Loucy (cell line): Measurements from ENCODE around the gene NAV2.

ENCODE experiments used
- H2AFZ ChIP-seq: fragments of 200-600 bp; sonication (generic); 2 replicates; pipeline ENCODE4 v1.6.0; 2016; ENCODE audit warnings: antibody characterized with exemption, mild to moderate bottlenecking, low read length, moderate library complexity
- H3F3A ChIP-seq: fragments of 200-600 bp; 2 replicates; pipeline ENCODE4 v1.6.0; 2016; ENCODE audit warnings: antibody characterized with exemption, low read depth, mild to moderate bottlenecking
- H3K27me3 ChIP-seq: fragments of 200-600 bp; sonication (generic); 2 replicates; pipeline ENCODE4 v1.6.1; 2014; ENCODE audit warnings: low read length, mild to moderate bottlenecking; ENCODE audit not compliant: insufficient read depth, poor library complexity, severe bottlenecking
- H3K36me3 ChIP-seq: fragments of 200-600 bp; sonication (generic); 2 replicates; pipeline ENCODE4 v1.6.1; 2016; ENCODE audit warnings: low read length; ENCODE audit not compliant: insufficient read depth
- H3K4me1 ChIP-seq: fragments of 200-600 bp; sonication (generic); 2 replicates; pipeline ENCODE4 v1.5.1; 2014; ENCODE audit warnings: low read length, mild to moderate bottlenecking; ENCODE audit not compliant: insufficient read depth, poor library complexity, severe bottlenecking
- H3K4me2 ChIP-seq: fragments of 200-600 bp; sonication (generic); 2 replicates; pipeline ENCODE4 v1.6.0; 2014; ENCODE audit warnings: antibody characterized with exemption, low read length, low read depth, mild to moderate bottlenecking; ENCODE audit not compliant: poor library complexity, severe bottlenecking
- H3K4me3 ChIP-seq: fragments of 200-600 bp; sonication (generic); 2 replicates; pipeline ENCODE4 v1.5.1; 2014; ENCODE audit warnings: low read length, mild to moderate bottlenecking, mixed read lengths; ENCODE audit not compliant: poor library complexity, severe bottlenecking
- H3K79me2 ChIP-seq: fragments of 200-600 bp; sonication (generic); 2 replicates; pipeline ENCODE4 v1.6.1; 2014; ENCODE audit warnings: low read length; ENCODE audit not compliant: insufficient read depth
- H3K9ac ChIP-seq: fragments of 200-600 bp; sonication (generic); 2 replicates; pipeline ENCODE4 v1.6.0; 2014; ENCODE audit warnings: mild to moderate bottlenecking, low read depth, low read length, moderate library complexity; ENCODE audit not compliant: poor library complexity, severe bottlenecking
- H3K9me2 ChIP-seq: fragments of 200-600 bp; sonication (generic); replicated peaks from 2 replicates; pipeline ENCODE4 v1.6.1; 2016; ENCODE audit warnings: low read depth, low read length, mixed read lengths
- H3K9me3 ChIP-seq: fragments of 200-600 bp; sonication (generic); 2 replicates; pipeline ENCODE4 v1.6.1; 2014; ENCODE audit warnings: mild to moderate bottlenecking, antibody characterized with exemption, low read length, low read depth; ENCODE audit not compliant: insufficient read depth
- H4K20me1 ChIP-seq: fragments of 200-600 bp; sonication (generic); 2 replicates; pipeline ENCODE4 v1.6.0; 2014; ENCODE audit warnings: antibody characterized with exemption, low read length, mild to moderate bottlenecking; ENCODE audit not compliant: insufficient read depth, poor library complexity, severe bottlenecking
- EZH2phosphoT487 ChIP-seq: fragments of 200-600 bp; IDR thresholded peaks from 2 replicates; pipeline ENCODE4 v1.6.1; 2018; ENCODE audit warnings: antibody characterized with exemption, mild to moderate bottlenecking, moderate library complexity, borderline replicate concordance
- TF ChIP-seq, protein P1 (sequence below): fragments of 200-600 bp; sonication (generic); conservative IDR thresholded peaks from 2 replicates; pipeline ENCODE4 v1.5.1; 2014; ENCODE audit warnings: mild to moderate bottlenecking, antibody characterized with exemption, low read length

NAV2 gene

DNA sequence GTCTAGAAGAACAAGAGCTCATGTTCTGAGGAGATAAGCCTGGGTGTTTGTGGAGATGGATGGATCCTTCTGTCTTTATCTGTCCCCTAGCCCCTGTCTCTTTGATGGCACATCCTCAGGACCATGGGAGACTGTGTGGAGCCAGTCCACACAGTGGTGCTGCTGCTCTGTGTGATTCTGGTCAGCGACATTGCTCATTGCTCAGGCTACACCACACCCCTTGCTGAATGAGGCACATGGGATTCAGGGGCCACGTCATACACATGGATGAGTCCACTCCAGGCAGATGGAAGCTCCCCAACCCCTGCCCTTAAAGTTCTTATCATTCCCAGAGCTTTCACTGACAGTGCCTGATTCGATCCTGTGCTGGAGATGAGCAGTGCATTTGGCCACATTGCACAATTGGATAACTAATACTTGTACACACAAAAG is 222.2 kb downstream of the NAV2 start:
- no peaks in the 10 kb centered on the region for H3K27me3 ChIP-seq
- H3K4me2 ChIP-seq, result no peak overlapping the region
- no peak for TF ChIP-seq EZH2phosphoT487
- TF ChIP-seq, protein P1, sequence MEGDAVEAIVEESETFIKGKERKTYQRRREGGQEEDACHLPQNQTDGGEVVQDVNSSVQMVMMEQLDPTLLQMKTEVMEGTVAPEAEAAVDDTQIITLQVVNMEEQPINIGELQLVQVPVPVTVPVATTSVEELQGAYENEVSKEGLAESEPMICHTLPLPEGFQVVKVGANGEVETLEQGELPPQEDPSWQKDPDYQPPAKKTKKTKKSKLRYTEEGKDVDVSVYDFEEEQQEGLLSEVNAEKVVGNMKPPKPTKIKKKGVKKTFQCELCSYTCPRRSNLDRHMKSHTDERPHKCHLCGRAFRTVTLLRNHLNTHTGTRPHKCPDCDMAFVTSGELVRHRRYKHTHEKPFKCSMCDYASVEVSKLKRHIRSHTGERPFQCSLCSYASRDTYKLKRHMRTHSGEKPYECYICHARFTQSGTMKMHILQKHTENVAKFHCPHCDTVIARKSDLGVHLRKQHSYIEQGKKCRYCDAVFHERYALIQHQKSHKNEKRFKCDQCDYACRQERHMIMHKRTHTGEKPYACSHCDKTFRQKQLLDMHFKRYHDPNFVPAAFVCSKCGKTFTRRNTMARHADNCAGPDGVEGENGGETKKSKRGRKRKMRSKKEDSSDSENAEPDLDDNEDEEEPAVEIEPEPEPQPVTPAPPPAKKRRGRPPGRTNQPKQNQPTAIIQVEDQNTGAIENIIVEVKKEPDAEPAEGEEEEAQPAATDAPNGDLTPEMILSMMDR, result no peak
- H3K4me1 ChIP-seq, result no peaks in the 10 kb centered on the region
- no peak overlapping the region for H3K9ac ChIP-seq
- H3K36me3 ChIP-seq, result no peaks in the 10 kb centered on the region
- no peaks in the 10 kb centered on the region for H3K9me3 ChIP-seq
- no peak overlapping the region for H2AFZ ChIP-seq
- no peaks in the 10 kb centered on the region for H4K20me1 ChIP-seq
- H3K79me2 ChIP-seq, result no peaks in the 10 kb centered on the region
- no peak overlapping the region for H3K4me3 ChIP-seq
- H3K9me2 ChIP-seq, result no peaks in the 10 kb centered on the region
- H3F3A ChIP-seq, result no peaks in the 10 kb centered on the region

DNA sequence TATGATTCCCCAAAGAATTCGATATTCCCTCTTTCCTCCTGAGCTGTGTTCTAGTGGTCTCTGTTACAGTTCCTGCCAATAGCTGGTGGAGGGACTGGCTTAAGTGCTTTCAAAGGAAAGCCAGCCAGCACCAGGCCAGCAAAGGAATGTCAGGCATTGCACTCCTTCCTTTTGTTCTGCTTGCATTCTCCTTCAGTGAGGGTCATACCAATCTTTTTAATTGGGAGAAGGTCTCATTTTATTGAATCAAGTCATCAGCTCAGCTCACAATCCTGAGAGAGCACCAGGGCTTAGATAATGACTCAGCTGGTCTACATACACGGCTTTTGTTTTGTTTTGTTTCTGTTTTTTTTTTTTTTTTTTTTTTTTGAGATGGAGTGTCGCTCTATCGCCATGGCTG is 222.9 kb downstream of the NAV2 start:
- H3K9ac ChIP-seq, result no peak overlapping the region
- no peak overlapping the region for H3K4me2 ChIP-seq
- H3K9me2 ChIP-seq, result no peaks in the 10 kb centered on the region
- no peaks in the 10 kb centered on the region for H4K20me1 ChIP-seq
- no peak for TF ChIP-seq EZH2phosphoT487
- TF ChIP-seq, protein P1, result no peak
- H3K4me3 ChIP-seq, result no peak overlapping the region
- no peak overlapping the region for H2AFZ ChIP-seq
- no peaks in the 10 kb centered on the region for H3K9me3 ChIP-seq
- H3K27me3 ChIP-seq, result no peaks in the 10 kb centered on the region
- H3K36me3 ChIP-seq, result no peaks in the 10 kb centered on the region
- no peaks in the 10 kb centered on the region for H3K4me1 ChIP-seq
- no peaks in the 10 kb centered on the region for H3F3A ChIP-seq
- H3K79me2 ChIP-seq, result no peaks in the 10 kb centered on the region

DNA sequence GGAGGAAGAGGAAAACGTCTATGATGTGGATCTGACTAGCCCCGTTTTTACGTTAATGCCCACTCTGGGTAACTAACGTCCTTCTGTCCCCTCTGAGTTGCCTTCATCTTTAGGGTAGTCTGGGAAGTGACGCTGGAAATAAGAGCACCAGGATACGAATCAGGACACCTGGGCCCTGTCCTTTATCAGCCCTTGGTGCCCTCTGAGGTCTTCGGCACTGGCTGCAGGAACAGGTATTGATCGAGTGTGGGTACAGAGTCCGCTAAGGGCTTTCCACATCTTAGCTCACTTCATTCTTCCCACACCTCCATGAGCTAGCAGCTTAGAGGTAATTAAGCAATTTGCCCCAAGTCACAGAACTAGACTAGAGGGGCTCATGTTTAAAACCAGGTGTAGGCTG is 223.8 kb downstream of the NAV2 start:
- Histone ChIP-seq H3F3A (no peaks in the 10 kb centered on the region), H3K4me3 (no peak overlapping the region), H3K79me2 (no peaks in the 10 kb centered on the region), H3K4me1 (no peaks in the 10 kb centered on the region), H3K27me3 (no peaks in the 10 kb centered on the region), H3K9me3 (no peaks in the 10 kb centered on the region), H3K36me3 (no peaks in the 10 kb centered on the region), H2AFZ (no peak overlapping the region), H3K4me2 (no peak overlapping the region), H3K9me2 (no peaks in the 10 kb centered on the region), H3K9ac (no peak overlapping the region), H4K20me1 (no peaks in the 10 kb centered on the region)
- TF ChIP-seq, protein P1, result no peak
- no peak for TF ChIP-seq EZH2phosphoT487
